Measurements from ENCODE around the gene PKD2L1.
"Not testable (repeated sequence)": the region's sequence is repeated elsewhere in the genome, so short reads cannot be mapped to it uniquely, and the experiment has no call there.

The PKD2L1 gene

GRCh38 chr10:100330079-100330478 lies at the start of gene PKD2L1:
Gene PKD2L1 (minus strand): TSS chr10:100330228. CDS start chr10:100330103, 125 bp downstream.
- no peak for DNase-seq (ENCODE audit: low read depth, low spot score)

- no peak for DNase-seq (ENCODE audit: low read depth, low spot score)
Observed at GRCh38 chr10:100377830-100378229, 47.8 kb upstream of the PKD2L1 start.

- DNase-seq (ENCODE audit: low read depth, low spot score) = not testable (repeated sequence)
Observed at GRCh38 chr10:100376656-100377055, 46.6 kb upstream of the PKD2L1 start.

- not testable (repeated sequence) for DNase-seq (ENCODE audit: low read depth, low spot score)
Observed at GRCh38 chr10:100374677-100375353, 44.8 kb upstream of the PKD2L1 start.

- DNase-seq (ENCODE audit: low read depth, low spot score) = no peak
Observed at GRCh38 chr10:100374200-100374655, 44.2 kb upstream of the PKD2L1 start.

GRCh38 chr10:100373298-100374199 lies 43.5 kb upstream of the PKD2L1 start:
- DNase-seq (ENCODE audit: low read depth, low spot score) = peak; percentile 100

- no peak for DNase-seq (ENCODE audit: low read depth, low spot score)
Observed at GRCh38 chr10:100372415-100373297, 42.6 kb upstream of the PKD2L1 start.

- no peak for DNase-seq (ENCODE audit: low read depth, low spot score)
Observed at GRCh38 chr10:100371482-100372027, 41.5 kb upstream of the PKD2L1 start.

- DNase-seq (ENCODE audit: low read depth, low spot score) = peak; percentile 93
Observed at GRCh38 chr10:100370714-100371481, 40.9 kb upstream of the PKD2L1 start.

- DNase-seq (ENCODE audit: low read depth, low spot score) = no peak
Observed at GRCh38 chr10:100368721-100369120, 38.7 kb upstream of the PKD2L1 start.

- peak; percentile 79 for DNase-seq (ENCODE audit: low read depth, low spot score)
Observed at GRCh38 chr10:100364735-100365391, 34.8 kb upstream of the PKD2L1 start.

- DNase-seq (ENCODE audit: low read depth, low spot score) = no peak
Observed at GRCh38 chr10:100364175-100364574, 34.1 kb upstream of the PKD2L1 start.

GRCh38 chr10:100362570-100363496 lies 32.8 kb upstream of the PKD2L1 start:
- DNase-seq (ENCODE audit: low read depth, low spot score) = peak; percentile 27

- no peak for DNase-seq (ENCODE audit: low read depth, low spot score)
Observed at GRCh38 chr10:100360234-100360633, 30.2 kb upstream of the PKD2L1 start.

GRCh38 chr10:100359529-100360150 lies 29.6 kb upstream of the PKD2L1 start:
- no peak for DNase-seq (ENCODE audit: low read depth, low spot score)

GRCh38 chr10:100359030-100359432 lies 29.0 kb upstream of the PKD2L1 start:
- DNase-seq (ENCODE audit: low read depth, low spot score) = no peak

- DNase-seq (ENCODE audit: low read depth, low spot score) = no peak
Observed at GRCh38 chr10:100357059-100357858, 27.2 kb upstream of the PKD2L1 start.

Data from astrocyte of the hippocampus (primary cell).